PC-3 (cell line): Measurements from ENCODE around the gene ARSK. TPM values are rescaled to one million over a fixed set of nuclear protein-coding genes. Genes with fewer than 3 reads are reported as not detected.

Source experiments
- ATAC-seq: fragments of 200-7000 bp; cut with Tn5 transposase; 2 replicates; pipeline ENCODE4 v1.9.1; 2020; ENCODE audit warnings: mild to moderate bottlenecking, moderate library complexity
- BruUV-seq: library from RNA; stranded (reverse); fragments of 400-500 nt; replicated peaks from 2 replicates; lab custom pipeline; 2021; lab: Mats Ljungman, UMichigan
- CTCF ChIA-PET: fragments of 300-600 bp; sonication (Branson Sonifier 250); formaldehyde crosslinking; loops from one replicate; lab custom pipeline; 2022; ENCODE audit warnings: antibody characterized with exemption; lab: Charles Lee
- POLR2A ChIA-PET: fragments of 300-600 bp; sonication (Branson Sonifier 250); formaldehyde crosslinking; loops from one replicate; lab custom pipeline; 2022; ENCODE audit warnings: antibody characterized with exemption; ENCODE audit not compliant: unreplicated experiment; lab: Charles Lee
- DNase-seq: peaks from one replicate; pipeline ENCODE4 v3.0.0-alpha.2; 2015
- H2AFZ ChIP-seq: fragments of 300-600 bp; sonication (generic); 2 replicates; pipeline ENCODE4 v1.6.0; 2016; ENCODE audit warnings: antibody characterized with exemption, low read length
- H3F3A ChIP-seq: fragments of 300-600 bp; sonication (generic); one replicate; pipeline ENCODE4 v1.6.0; 2017; ENCODE audit warnings: antibody characterized with exemption, low read length, control low read depth, mild to moderate bottlenecking; ENCODE audit not compliant: unreplicated experiment
- H3K27ac ChIP-seq: fragments of 300-600 bp; sonication (generic); 2 replicates; pipeline ENCODE4 v1.5.1; 2016; ENCODE audit warnings: mild to moderate bottlenecking, low read length
- H3K27me3 ChIP-seq: fragments of 300-600 bp; sonication (generic); 2 replicates; pipeline ENCODE4 v1.6.1; 2016; ENCODE audit warnings: low read length, mixed read lengths
- H3K36me3 ChIP-seq: fragments of 300-600 bp; sonication (generic); 2 replicates; pipeline ENCODE4 v1.6.1; 2016; ENCODE audit warnings: low read depth, mixed run types, low read length, mixed read lengths
- H3K4me1 ChIP-seq: fragments of 300-600 bp; sonication (generic); 2 replicates; pipeline ENCODE4 v1.5.1; 2016; ENCODE audit warnings: low read length; ENCODE audit not compliant: insufficient read depth
- H3K4me2 ChIP-seq: fragments of 300-600 bp; sonication (generic); 2 replicates; pipeline ENCODE4 v1.6.0; 2016; ENCODE audit warnings: low read length
- H3K4me3 ChIP-seq: fragments of 300-600 bp; sonication (generic); 2 replicates; pipeline ENCODE4 v1.5.1; 2016; ENCODE audit warnings: mild to moderate bottlenecking, low read length, mixed read lengths
- H3K79me2 ChIP-seq: fragments of 300-600 bp; sonication (generic); 2 replicates; pipeline ENCODE4 v1.6.1; 2017; ENCODE audit warnings: low read length, mixed read lengths
- H3K9ac ChIP-seq: fragments of 300-600 bp; sonication (generic); 2 replicates; pipeline ENCODE4 v1.6.0; 2016; ENCODE audit warnings: mild to moderate bottlenecking, low read length
- H3K9me2 ChIP-seq: fragments of 300-600 bp; sonication (generic); replicated peaks from 2 replicates; pipeline ENCODE4 v1.6.1; 2016; ENCODE audit warnings: mixed run types, low read length, mixed read lengths
- H3K9me3 ChIP-seq: fragments of 300-600 bp; sonication (generic); 2 replicates; pipeline ENCODE4 v1.6.1; 2016; ENCODE audit warnings: low read length, mixed read lengths
- H4K20me1 ChIP-seq: fragments of 300-600 bp; sonication (generic); 2 replicates; pipeline ENCODE4 v1.6.1; 2016; ENCODE audit warnings: low read length, mixed read lengths
- CTCF ChIP-seq: fragments of 300-600 bp; sonication (generic); conservative IDR thresholded peaks from 2 replicates; pipeline ENCODE4 v1.5.1; 2017; ENCODE audit warnings: antibody characterized with exemption, low read depth, mild to moderate bottlenecking, low read length
- EZH2 ChIP-seq: fragments of 300-600 bp; sonication (generic); IDR thresholded peaks from one replicate; pipeline ENCODE4 v1.6.1; 2017; ENCODE audit warnings: antibody characterized with exemption, mild to moderate bottlenecking, low read length; ENCODE audit not compliant: unreplicated experiment
- EZH2phosphoT487 ChIP-seq: fragments of 300-600 bp; sonication (generic); IDR thresholded peaks from 2 replicates; pipeline ENCODE4 v1.6.1; 2018; ENCODE audit warnings: mild to moderate bottlenecking, antibody characterized with exemption, low read length, borderline replicate concordance
- intact Hi-C: fragments of 100-400 bp; cut with micrococcal nuclease; formaldehyde crosslinking; loops from 2 replicates; pipeline ENCODE4 v1.9.0; 2023
- total RNA-seq: library from RNA; depleted of rRNA; stranded (reverse); fragments of >200 nt; gene quantifications from 2 replicates; pipeline ENCODE4 v1.2.3, GENCODE V29; 2014

The ARSK gene
- total RNA-seq, 1 experiment from 2014 or later: 10.5 TPM

GRCh38 chr5:95646569-95647431 lies 91.9 kb downstream of the ARSK start, which contains the start of gene RFESD:
RFESD (plus strand) TSS chr5:95646777; CDS start chr5:95652272, 5,495 bp downstream.
- Histone ChIP-seq H4K20me1 (no peaks in the 10 kb centered on the region), H3K9me3 (no peaks in the 10 kb centered on the region), H3K27ac (peak within 1 kb of the TSS; percentile 64), H3K4me3 (peak within 1 kb of the TSS; percentile 74), H2AFZ (peak within 1 kb of the TSS; percentile 91), H3K79me2 (no peaks in the 10 kb centered on the region), H3K36me3 (no peaks in the 10 kb centered on the region), H3K4me1 (peaks cover 12% of the 10 kb centered on the region), H3K9me2 (no peaks in the 10 kb centered on the region), H3F3A (no peaks in the 10 kb centered on the region), H3K9ac (peak within 1 kb of the TSS; percentile 78), H3K27me3 (no peaks in the 10 kb centered on the region), H3K4me2 (peak within 1 kb of the TSS; percentile 94)
- ChIA-PET CTCF (interaction anchor here (0.5 to 1.0 kb wide), 7 partner anchors 24 to 608 kb away, joined by 3 to 5 read pairs (median 4); no protein-coding TSS in a partner anchor), POLR2A (interaction anchor here (0.6 kb wide), 4 partner anchors 20 to 175 kb away, joined by 3 to 17 read pairs (median 8); no protein-coding TSS in a partner anchor)
- TSS peak; percentile 90 for BruUV-seq
- intact Hi-C loops: loop anchor here (1.0 to 2.0 kb wide), 2 partner anchors 18 to 91 kb away; partner anchors contain the start of gene ARSK
- peak; percentile 95 for ATAC-seq
- DNase-seq: peak; percentile 98
- no peak for TF ChIP-seq EZH2
- TF ChIP-seq EZH2phosphoT487: no peak
- peak; percentile 22; the same call in 1 of the 2 replicates for TF ChIP-seq CTCF

GRCh38 chr5:95647886-95648860 lies 93.3 kb downstream of the ARSK start:
- Histone ChIP-seq H4K20me1 (no peaks in the 10 kb centered on the region), H3K9me2 (no peaks in the 10 kb centered on the region), H3K27me3 (no peaks in the 10 kb centered on the region), H3K27ac (no peak overlapping the region), H3K9ac (no peak overlapping the region), H2AFZ (no peak overlapping the region), H3K4me2 (peak overlapping the region; percentile 94), H3K9me3 (no peaks in the 10 kb centered on the region), H3F3A (no peaks in the 10 kb centered on the region), H3K4me3 (peak overlapping the region; percentile 74; the same call in 1 of the 2 replicates), H3K4me1 (peaks cover 12% of the 10 kb centered on the region), H3K36me3 (no peaks in the 10 kb centered on the region), H3K79me2 (no peaks in the 10 kb centered on the region)
- CTCF ChIA-PET: interaction anchor here (0.6 kb wide), 1 partner anchor 607 kb away, joined by 3 read pairs; no protein-coding TSS in a partner anchor
- intact Hi-C loops: loop anchor here (2.0 kb wide), 1 partner anchor 17 kb away; no protein-coding TSS in a partner anchor
- POLR2A ChIA-PET: interaction anchor here (0.5 kb wide), 1 partner anchor 77 kb away, joined by 5 read pairs; no protein-coding TSS in a partner anchor
- TF ChIP-seq EZH2phosphoT487: no peak
- TF ChIP-seq CTCF: no peak
- DNase-seq: no peak
- no TSS peak for BruUV-seq
- no peak for ATAC-seq
